GM18909 (cell line): Measurements from ENCODE around the gene FAHD1.
A peak's percentile ranks its signal among the peaks of the same experiment; 100 is the strongest.

Experiments
- ATAC-seq: cut with Tn5 transposase; IDR thresholded peaks from one replicate; pipeline ENCODE4 v1.9.1; 2021; ENCODE audit warnings: mild to moderate bottlenecking; ENCODE audit not compliant: unreplicated experiment, poor library complexity

The FAHD1 gene

DNA sequence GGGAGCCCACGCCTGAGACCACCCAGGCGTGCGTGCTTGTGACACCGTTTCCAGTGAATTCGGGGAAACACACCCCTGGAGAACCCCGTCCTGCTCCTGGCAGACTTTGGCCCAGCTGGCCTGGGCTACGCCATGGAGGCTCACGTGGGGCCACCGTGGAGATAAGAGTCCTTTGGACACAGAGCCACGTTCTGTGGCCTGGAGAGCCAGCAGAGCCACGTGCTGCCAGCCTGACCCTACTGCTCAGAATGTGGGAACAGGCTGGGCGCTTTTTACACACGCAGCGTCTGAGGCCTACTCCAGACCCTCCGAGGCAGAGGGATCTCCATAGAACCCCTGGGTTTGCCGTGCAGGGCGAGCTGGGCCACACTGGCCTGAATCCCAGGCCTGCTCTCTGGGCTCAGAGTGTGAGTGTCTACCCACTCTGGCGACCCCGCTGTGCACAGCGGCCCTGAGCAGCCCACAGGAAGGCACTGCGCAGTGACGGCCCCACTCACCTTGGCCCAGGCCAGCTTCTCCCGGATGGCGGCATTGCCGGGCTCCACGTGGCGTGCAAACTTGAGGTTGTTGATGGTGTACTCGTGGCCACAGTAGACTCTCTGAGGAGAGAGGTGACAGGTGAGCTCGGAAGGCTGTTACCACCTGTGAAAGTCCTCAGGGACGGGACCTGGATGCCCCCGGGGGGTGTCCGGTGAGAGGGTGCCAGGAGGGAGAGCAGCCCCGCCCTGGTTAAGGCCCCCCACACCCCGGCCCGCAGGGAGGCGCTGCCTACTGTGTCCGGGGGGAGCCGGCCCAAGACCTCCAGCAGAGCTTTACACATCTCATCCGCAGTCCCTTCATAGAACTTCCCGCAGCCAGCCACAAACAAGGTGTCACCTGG, 10.4 kb upstream of the FAHD1 start:
- ATAC-seq: no peak

DNA sequence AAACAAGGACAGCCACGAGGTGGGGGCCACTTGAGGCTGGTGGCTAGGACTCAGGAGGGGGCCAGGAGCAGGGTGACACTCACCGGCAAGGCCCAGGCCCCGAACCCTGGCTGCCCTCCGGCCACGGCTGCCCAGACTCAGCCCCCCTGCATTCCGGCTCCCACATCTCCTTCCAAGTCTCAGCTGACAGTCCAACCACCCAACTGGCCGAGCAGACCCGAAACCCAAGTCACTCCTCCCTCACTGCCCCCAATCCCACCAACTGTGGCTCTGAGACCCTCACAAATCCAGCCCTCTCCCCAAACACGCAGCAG, 9.8 kb upstream of the FAHD1 start:
- ATAC-seq: no peak

DNA sequence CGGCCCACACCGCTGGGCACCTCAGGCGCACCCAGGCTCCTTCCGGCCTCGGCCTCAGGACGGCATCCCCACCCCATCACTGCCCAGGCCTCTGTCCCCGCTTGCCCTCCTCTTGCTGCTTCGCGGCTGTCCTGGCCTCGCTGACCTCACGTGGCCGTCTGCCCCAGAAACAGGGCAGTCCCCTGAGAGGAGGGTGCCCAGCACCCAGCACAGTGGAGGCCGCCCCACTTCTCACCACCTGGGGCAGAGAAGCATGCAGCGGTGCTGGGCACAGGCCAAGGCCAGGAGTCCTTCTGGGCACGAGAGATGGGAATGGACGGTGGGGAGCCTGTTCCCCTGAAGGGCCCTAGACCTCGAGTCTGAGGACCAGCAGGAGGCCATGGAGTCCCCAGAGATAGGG, 9.3 kb upstream of the FAHD1 start:
- no peak for ATAC-seq

DNA sequence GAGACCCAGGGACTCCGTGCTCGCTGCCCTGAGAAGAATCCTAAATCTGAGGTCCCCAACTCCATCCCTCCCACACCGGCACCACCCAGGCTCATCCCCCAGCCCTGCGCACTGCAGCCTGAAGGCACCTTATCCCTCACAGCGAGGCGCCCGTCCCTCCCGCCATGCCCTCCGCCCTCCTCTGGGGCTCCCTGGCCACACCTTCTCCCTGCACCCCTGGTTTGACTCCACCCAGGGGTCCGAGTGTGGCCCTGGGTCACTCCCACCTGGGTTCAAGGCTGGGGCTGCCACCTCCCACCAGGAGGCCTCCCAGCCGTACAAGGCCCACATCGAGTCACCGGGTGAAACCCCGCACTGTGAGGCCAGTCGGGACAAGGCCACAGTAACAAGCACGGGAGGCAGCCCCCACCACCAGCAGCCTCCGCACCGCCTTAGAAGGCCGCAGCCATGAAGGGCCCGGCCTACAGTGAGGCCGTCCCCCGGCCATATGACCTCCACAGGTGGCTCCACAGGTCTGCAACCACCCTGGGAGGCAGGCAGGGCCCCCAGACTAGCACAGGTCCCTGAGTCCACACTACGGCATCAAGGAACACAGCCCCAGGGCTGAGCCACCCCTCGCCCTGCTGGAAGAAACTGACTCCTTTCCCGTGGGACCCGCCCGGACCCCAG, 8.7 kb upstream of the FAHD1 start:
- no peak for ATAC-seq

DNA sequence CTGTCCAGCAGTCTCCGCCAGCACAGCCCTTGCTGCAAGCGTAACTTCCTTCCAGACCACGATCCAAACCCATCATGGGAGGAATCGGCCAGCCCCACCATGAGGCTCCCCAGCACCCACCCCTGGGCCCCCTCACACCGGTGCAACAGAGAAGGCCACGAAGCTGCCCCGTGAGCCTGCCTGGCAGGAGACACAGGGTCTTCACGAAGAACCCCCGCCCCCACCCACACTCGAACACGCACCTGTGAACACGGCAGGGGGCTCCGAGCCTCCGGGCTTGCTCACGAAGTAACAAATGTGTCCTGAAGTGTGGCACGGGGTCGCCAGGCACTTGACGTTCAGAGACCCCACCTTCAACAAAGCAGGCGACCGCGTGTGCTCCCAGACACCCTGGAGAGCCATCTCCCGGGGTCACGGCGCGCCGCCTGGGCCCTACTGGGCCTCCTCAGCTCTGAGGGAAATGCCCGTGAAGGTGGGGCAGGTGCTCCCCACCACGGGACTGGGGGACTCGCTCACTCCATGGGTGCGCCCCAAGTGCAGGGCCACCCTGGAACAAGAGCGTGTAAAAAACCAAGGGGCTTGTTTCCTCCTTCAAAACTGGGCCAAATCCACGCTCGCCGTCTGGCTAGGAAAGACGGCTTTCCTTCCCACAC, 8.0 kb upstream of the FAHD1 start:
- no peak for ATAC-seq

GRCh38 chr16:1819611-1820010, 7.4 kb upstream of the FAHD1 start:
- ATAC-seq: no peak

DNA sequence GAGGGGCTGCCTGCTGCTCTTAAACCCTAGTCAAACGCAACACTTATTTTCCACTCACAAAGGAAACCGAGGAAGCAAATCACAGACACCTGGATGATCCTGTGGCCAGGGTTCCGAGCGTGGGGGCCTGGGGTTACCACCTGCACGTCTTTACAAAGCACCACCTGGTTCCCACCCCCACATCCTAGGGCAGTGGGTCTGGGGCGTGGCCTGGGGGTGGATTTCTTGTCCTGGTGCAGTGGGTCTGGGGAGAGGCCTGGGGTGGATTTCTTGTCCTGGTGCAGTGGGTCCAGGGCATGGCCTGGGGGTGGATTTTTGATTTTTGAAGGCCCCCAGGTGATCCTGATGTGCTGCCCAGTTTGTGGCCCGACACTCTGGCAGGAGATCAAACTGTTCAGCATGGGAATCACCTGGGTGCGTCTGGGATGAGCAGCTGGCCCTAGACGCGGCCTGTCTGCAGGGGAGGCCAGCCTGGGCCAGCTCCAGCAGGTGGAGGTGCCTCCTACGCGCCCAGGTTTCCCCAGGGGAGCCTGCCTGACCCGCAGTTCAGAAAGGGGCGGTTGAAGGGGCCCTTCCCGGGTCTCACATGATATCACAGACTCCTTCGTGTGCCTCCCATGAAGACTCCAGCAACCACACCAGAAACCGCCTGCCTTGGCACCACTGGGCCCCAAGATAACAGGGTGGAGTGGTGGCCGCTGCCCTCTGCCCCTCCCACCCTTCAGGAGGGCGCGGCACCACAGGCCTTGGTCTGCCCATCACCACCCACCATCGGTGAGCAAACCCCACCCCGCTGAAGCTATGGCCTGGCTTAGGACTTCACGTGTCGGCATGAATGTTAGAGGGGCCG, 6.7 kb upstream of the FAHD1 start:
- ATAC-seq: no peak

- ATAC-seq: no peak
Measured at GRCh38 chr16:1820946-1821290, 6.1 kb upstream of the FAHD1 start.

DNA sequence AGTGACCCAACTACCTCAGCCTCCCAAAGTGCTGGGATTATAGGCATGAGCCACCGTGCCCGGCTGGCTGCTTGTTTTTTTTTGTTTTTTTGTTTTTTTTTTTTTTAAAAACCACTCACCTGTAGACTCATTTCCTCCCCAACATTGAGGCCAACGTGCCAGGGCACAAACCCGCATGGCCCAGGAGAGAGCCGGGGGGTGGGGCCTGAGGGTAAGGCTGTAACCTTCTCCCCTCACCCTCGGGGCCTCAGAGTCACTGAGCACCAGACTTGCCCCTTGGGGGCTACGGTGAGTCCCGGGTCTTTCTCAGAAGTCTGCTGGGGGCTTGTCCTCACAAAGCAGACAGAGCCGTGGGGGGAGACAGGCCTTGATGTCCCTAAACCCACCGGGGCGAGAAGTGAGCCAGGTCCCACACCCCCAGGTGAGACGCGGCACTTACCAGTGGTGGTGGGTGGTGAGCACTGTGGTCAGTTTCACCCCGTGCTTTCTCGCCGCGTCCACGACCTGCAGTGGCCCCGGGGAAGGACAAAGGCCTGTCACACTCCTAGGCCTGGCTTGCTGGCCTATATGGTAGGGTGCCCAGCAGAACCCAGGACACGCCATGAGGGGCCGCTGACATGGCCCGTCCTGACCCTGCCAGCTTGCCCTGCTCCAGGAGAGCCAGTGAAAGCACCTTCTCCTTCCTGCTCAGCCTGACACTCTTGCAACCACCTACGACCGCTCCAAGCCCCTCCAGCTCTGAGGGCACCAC, 5.0 kb upstream of the FAHD1 start:
- ATAC-seq: no peak

GRCh38 chr16:1822801-1823200, 4.2 kb upstream of the FAHD1 start:
- no peak for ATAC-seq

GRCh38 chr16:1823821-1824220, 3.2 kb upstream of the FAHD1 start:
- no peak for ATAC-seq

GRCh38 chr16:1825381-1825863, 1.6 kb upstream of the FAHD1 start:
- ATAC-seq: no peak

GRCh38 chr16:1825864-1826690, 929 bp upstream of the FAHD1 start:
- peak; percentile 45 for ATAC-seq

GRCh38 chr16:1828645-1829410, 1.8 kb downstream of the FAHD1 start:
- ATAC-seq: no peak

- ATAC-seq: no peak
Measured at GRCh38 chr16:1830213-1830612, 3.2 kb downstream of the FAHD1 start.

- ATAC-seq: no peak
Measured at GRCh38 chr16:1831186-1832075, 4.4 kb downstream of the FAHD1 start.

DNA sequence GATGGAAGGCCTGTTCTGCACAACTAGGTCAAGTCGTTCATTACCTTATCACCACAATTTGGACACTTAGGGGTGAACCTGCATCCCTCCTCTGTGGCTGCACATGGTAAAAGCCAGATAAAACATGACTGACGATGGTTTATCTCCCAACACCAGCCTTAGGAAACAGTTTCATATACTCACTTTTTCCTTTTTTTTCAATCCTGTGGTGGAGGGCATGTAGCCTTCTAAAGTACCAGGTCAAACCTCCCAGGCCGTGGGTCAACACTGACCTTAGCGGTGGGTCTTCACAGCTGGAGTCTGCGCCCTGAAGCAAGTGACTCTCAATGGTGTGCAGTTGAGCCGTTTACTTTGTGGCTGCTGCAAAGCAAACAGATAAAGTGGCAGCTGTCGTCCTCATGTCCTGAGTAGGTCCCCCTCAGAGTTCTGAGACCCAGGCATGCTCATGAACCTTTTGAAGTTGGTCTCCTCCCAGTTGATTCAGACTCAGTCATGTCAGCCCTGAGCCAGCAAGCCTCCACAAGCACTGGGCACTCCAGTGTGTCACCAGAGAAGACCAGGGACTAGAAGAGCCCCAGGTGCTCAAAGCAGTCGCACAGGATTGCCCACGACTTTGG, 5.9 kb downstream of the FAHD1 start:
- no peak for ATAC-seq
